Measurements from ENCODE around the gene SOX6. TPM values are rescaled to one million over a fixed set of nuclear protein-coding genes. Genes with fewer than 3 reads are reported as not detected.

The SOX6 gene
- total RNA-seq, 2 experiments from 2014 or later, result 0.20 TPM; not detected in 1

- peaks cover 8% of the 10 kb centered on the region for H3K9me3 Mint-ChIP-seq
- no peaks in the 10 kb centered on the region for H3K4me1 Mint-ChIP-seq (ENCODE audit: low read depth)
- intact Hi-C loops (cut with DNase I, micrococcal nuclease), result no loop called here
- no peak for DNase-seq
- Histone ChIP-seq H3K27me3 (ENCODE audit: control insufficient read depth in 1 of 2, insufficient read depth in 2 of 2, low read length in 2 of 2) (no peaks in the 10 kb centered on the region), H3K36me3 (ENCODE audit: insufficient read depth, low read length) (no peaks in the 10 kb centered on the region), H3K27ac (ENCODE audit: low read depth in 1 of 2, low read length in 2 of 2) (no peak overlapping the region), H3K9me3 (ENCODE audit: control insufficient read depth in 1 of 2, insufficient read depth in 1 of 2, low read length in 2 of 2) (no peaks in the 10 kb centered on the region), H3K4me3 (ENCODE audit: low read length) (no peak overlapping the region), H3K4me1 (ENCODE audit: insufficient read depth, low read length) (no peaks in the 10 kb centered on the region)
- ATAC-seq (ENCODE audit: poor library complexity), result no peak
- H3K27ac Mint-ChIP-seq, result no peak overlapping the region
- H3K36me3 Mint-ChIP-seq (ENCODE audit: low read depth), result no peaks in the 10 kb centered on the region
- no peak for TF ChIP-seq CTCF (IDR thresholded peaks at IDR 0.05)
- no peak overlapping the region for H3K4me3 Mint-ChIP-seq
- ChIA-PET POLR2A (no interaction called here), CTCF (no interaction called here)
- H3K27me3 Mint-ChIP-seq, result no peaks in the 10 kb centered on the region
Measured at GRCh38 chr11:16058671-16059070, 297.7 kb downstream of the SOX6 start.

- H3K4me3 ChIP-seq (ENCODE audit: low read length), result no peak overlapping the region
- CTCF ChIA-PET, result no interaction called here
- Mint-ChIP-seq H3K4me3 (no peak overlapping the region), H3K27ac (no peak overlapping the region), H3K36me3 (ENCODE audit: low read depth) (no peaks in the 10 kb centered on the region), H3K9me3 (no peaks in the 10 kb centered on the region), H3K4me1 (ENCODE audit: low read depth) (no peaks in the 10 kb centered on the region), H3K27me3 (no peaks in the 10 kb centered on the region)
- intact Hi-C loops (cut with DNase I, micrococcal nuclease), result no loop called here
- ATAC-seq (ENCODE audit: poor library complexity), result no peak
- no peak for DNase-seq
- no peaks in the 10 kb centered on the region for H3K36me3 ChIP-seq (ENCODE audit: insufficient read depth, low read length)
- no peaks in the 10 kb centered on the region for H3K9me3 ChIP-seq (ENCODE audit: control insufficient read depth in 1 of 2, insufficient read depth in 1 of 2, low read length in 2 of 2)
- POLR2A ChIA-PET, result no interaction called here
- TF ChIP-seq CTCF (IDR thresholded peaks at IDR 0.05), result no peak
- H3K4me1 ChIP-seq (ENCODE audit: insufficient read depth, low read length), result no peaks in the 10 kb centered on the region
- no peaks in the 10 kb centered on the region for H3K27me3 ChIP-seq (ENCODE audit: control insufficient read depth in 1 of 2, insufficient read depth in 2 of 2, low read length in 2 of 2)
- no peak overlapping the region for H3K27ac ChIP-seq (ENCODE audit: low read depth in 1 of 2, low read length in 2 of 2)
Measured at GRCh38 chr11:16052750-16053149, 303.6 kb downstream of the SOX6 start.

GRCh38 chr11:16049611-16050010, 306.7 kb downstream of the SOX6 start:
- no peak for ATAC-seq (ENCODE audit: poor library complexity)
- Histone ChIP-seq H3K27ac (ENCODE audit: low read depth in 1 of 2, low read length in 2 of 2) (no peak overlapping the region), H3K9me3 (ENCODE audit: control insufficient read depth in 1 of 2, insufficient read depth in 1 of 2, low read length in 2 of 2) (no peaks in the 10 kb centered on the region), H3K36me3 (ENCODE audit: insufficient read depth, low read length) (no peaks in the 10 kb centered on the region), H3K4me1 (ENCODE audit: insufficient read depth, low read length) (no peaks in the 10 kb centered on the region), H3K27me3 (ENCODE audit: control insufficient read depth in 1 of 2, insufficient read depth in 2 of 2, low read length in 2 of 2) (no peaks in the 10 kb centered on the region), H3K4me3 (ENCODE audit: low read length) (no peak overlapping the region)
- CTCF ChIA-PET, result no interaction called here
- POLR2A ChIA-PET, result no interaction called here
- DNase-seq, result no peak
- H3K36me3 Mint-ChIP-seq (ENCODE audit: low read depth), result no peaks in the 10 kb centered on the region
- H3K9me3 Mint-ChIP-seq, result no peaks in the 10 kb centered on the region
- TF ChIP-seq CTCF (IDR thresholded peaks at IDR 0.05), result no peak
- H3K27me3 Mint-ChIP-seq, result no peaks in the 10 kb centered on the region
- no peaks in the 10 kb centered on the region for H3K4me1 Mint-ChIP-seq (ENCODE audit: low read depth)
- no peak overlapping the region for H3K4me3 Mint-ChIP-seq
- no peak overlapping the region for H3K27ac Mint-ChIP-seq
- intact Hi-C loops (cut with DNase I, micrococcal nuclease), result no loop called here
